ENCODE data around the gene LSG1. TPM values are rescaled to one million over a fixed set of nuclear protein-coding genes. Genes with fewer than 3 reads are reported as not detected.

Gene LSG1
- polyA plus RNA-seq, 1 donor from 2014 or later, result 35.5 TPM

GRCh38 chr3:194637541-194638400 lies 34.2 kb downstream of the LSG1 start:
- H3K4me2 ChIP-seq (ENCODE audit: low read length), result no peak overlapping the region

More at GRCh38 chr3:194637541-194638400, 34.2 kb downstream of the LSG1 start:
- no peaks in the 10 kb centered on the region for H3K36me3 ChIP-seq (ENCODE audit: insufficient read depth, low read length)
- H3F3A ChIP-seq (ENCODE audit: insufficient read depth, low read length, poor library complexity, severe bottlenecking), result no peaks in the 10 kb centered on the region
- no peaks in the 10 kb centered on the region for H3K9me3 ChIP-seq (ENCODE audit: low read length)
- H3K9me2 ChIP-seq (ENCODE audit: insufficient read depth, low read length), result no peaks in the 10 kb centered on the region
- H3K9ac ChIP-seq (ENCODE audit: low read length), result no peak overlapping the region
- H3K27ac ChIP-seq (ENCODE audit: low read length), result no peak overlapping the region
- H3K27me3 ChIP-seq (ENCODE audit: insufficient read depth, low read depth, low read length), result no peaks in the 10 kb centered on the region
- TF ChIP-seq REST (IDR thresholded peaks at IDR 0.05; ENCODE audit: borderline replicate concordance), result no peak
- TF ChIP-seq EZH2 (IDR thresholded peaks at IDR 0.05; ENCODE audit: borderline replicate concordance, insufficient read depth, low read length, poor library complexity, severe bottlenecking), result no peak
- no peak for TF ChIP-seq TAF1 (IDR thresholded peaks at IDR 0.05; ENCODE audit: low read depth)
- TF ChIP-seq SMC3 (conservative IDR thresholded peaks at IDR 0.05; ENCODE audit: poor library complexity), result no peak
- TF ChIP-seq MXI1 (conservative IDR thresholded peaks at IDR 0.05; ENCODE audit: poor library complexity, severe bottlenecking), result no peak
- no peak for TF ChIP-seq CTCF (IDR thresholded peaks at IDR 0.05; ENCODE audit: poor library complexity, severe bottlenecking)
- TF ChIP-seq POLR2AphosphoS5 (IDR thresholded peaks at IDR 0.05), result no peak
- no peak for TF ChIP-seq RAD21 (conservative IDR thresholded peaks at IDR 0.05)
- TF ChIP-seq EP300 (conservative IDR thresholded peaks at IDR 0.05; ENCODE audit: poor library complexity, severe bottlenecking), result no peak
- no peaks in the 10 kb centered on the region for H3K79me2 ChIP-seq (replicated peaks; ENCODE audit: insufficient read depth, low read length)
- no peak overlapping the region for H3K4me3 ChIP-seq (ENCODE audit: low read length)
- no peaks in the 10 kb centered on the region for H4K20me1 ChIP-seq (ENCODE audit: insufficient read depth)
- H2AFZ ChIP-seq (ENCODE audit: low read depth, low read length), result no peak overlapping the region
